Suprapubic skin (tissue), 4 donors: ENCODE results near the gene APOO.

ENCODE experiments used
- CTCF ChIP-seq, 2 donors: fragments of 200-600 bp in 1 of 2; fragments of 450-650 bp in 1 of 2; sonication (generic) in 1 of 2; IDR thresholded peaks; one replicate each; pipeline ENCODE4 v1.5.1; 2016 to 2019; ENCODE audit warnings: antibody characterized with exemption in 2 of 2, mild to moderate bottlenecking in 1 of 2, moderate library complexity in 1 of 2
- EP300 ChIP-seq: sonication (generic); formaldehyde crosslinking; IDR thresholded peaks from one replicate; pipeline ENCODE4 v1.6.1; 2017; ENCODE audit warnings: antibody characterized with exemption
- POLR2AphosphoS5 ChIP-seq, 3 donors: sonication (generic); formaldehyde crosslinking; IDR thresholded peaks; one replicate each; pipeline ENCODE4 v1.6.1; 2017; ENCODE audit warnings: antibody characterized with exemption in 3 of 3

DNA sequence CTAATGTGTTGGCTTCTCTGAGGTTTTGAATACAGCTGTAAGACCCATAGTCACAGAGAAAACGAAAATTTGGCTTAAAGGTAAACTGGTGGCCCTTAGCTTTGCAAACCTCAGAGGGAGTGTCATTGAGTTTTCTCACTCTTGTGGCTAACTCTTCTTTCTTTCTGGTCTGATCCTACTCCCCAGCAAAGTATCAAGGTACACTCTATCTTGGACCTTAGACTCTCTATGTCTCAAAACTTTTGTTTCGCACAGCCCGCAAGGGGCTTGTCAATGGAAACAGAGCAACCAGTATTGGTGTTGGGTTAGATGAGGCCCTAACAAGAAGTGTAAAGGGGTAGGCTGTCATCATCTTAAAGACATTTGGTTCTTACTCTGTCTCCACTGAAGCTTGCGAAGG is 19.8 kb downstream of the APOO start:
- TF ChIP-seq EP300 (no peak), CTCF (IDR thresholded peaks at IDR 0.05) (no peak), POLR2AphosphoS5 (IDR thresholded peaks at IDR 0.05) (no peak)
